Measurements from ENCODE around the gene CYB5D1. TPM values are rescaled to one million over a fixed set of nuclear protein-coding genes. Genes with fewer than 3 reads are reported as not detected.

The CYB5D1 gene
- polyA plus RNA-seq, 1 donor from 2014 or later: 30.4 TPM

- no peak for TF ChIP-seq RAD21 (conservative IDR thresholded peaks at IDR 0.05)
- TF ChIP-seq MXI1 (conservative IDR thresholded peaks at IDR 0.05; ENCODE audit: poor library complexity, severe bottlenecking): no peak
- TF ChIP-seq SMC3 (conservative IDR thresholded peaks at IDR 0.05; ENCODE audit: poor library complexity): no peak
- TF ChIP-seq EP300 (conservative IDR thresholded peaks at IDR 0.05; ENCODE audit: poor library complexity, severe bottlenecking): no peak
- Histone ChIP-seq H3K9me2 (ENCODE audit: insufficient read depth, low read length) (no peaks in the 10 kb centered on the region), H3F3A (ENCODE audit: insufficient read depth, low read length, poor library complexity, severe bottlenecking) (no peaks in the 10 kb centered on the region), H3K27ac (ENCODE audit: low read length) (no peak overlapping the region), H2AFZ (ENCODE audit: low read depth, low read length) (no peak overlapping the region), H3K9ac (ENCODE audit: low read length) (no peak overlapping the region), H3K4me2 (ENCODE audit: low read length) (no peak overlapping the region), H3K9me3 (ENCODE audit: low read length) (no peaks in the 10 kb centered on the region), H3K79me2 (replicated peaks; ENCODE audit: insufficient read depth, low read length) (no peaks in the 10 kb centered on the region), H3K27me3 (ENCODE audit: insufficient read depth, low read depth, low read length) (no peaks in the 10 kb centered on the region), H3K36me3 (ENCODE audit: insufficient read depth, low read length) (no peaks in the 10 kb centered on the region), H4K20me1 (ENCODE audit: insufficient read depth) (no peaks in the 10 kb centered on the region), H3K4me3 (ENCODE audit: low read length) (no peak overlapping the region)
Measured at GRCh38 chr17:7811251-7811650, 46.6 kb upstream of the CYB5D1 start.

- Histone ChIP-seq H3K9me2 (ENCODE audit: insufficient read depth, low read length) (no peaks in the 10 kb centered on the region), H3K79me2 (replicated peaks; ENCODE audit: insufficient read depth, low read length) (no peaks in the 10 kb centered on the region), H3K27me3 (ENCODE audit: insufficient read depth, low read depth, low read length) (no peaks in the 10 kb centered on the region), H3K9me3 (ENCODE audit: low read length) (no peaks in the 10 kb centered on the region), H3K27ac (ENCODE audit: low read length) (no peak overlapping the region), H3K36me3 (ENCODE audit: insufficient read depth, low read length) (no peaks in the 10 kb centered on the region), H3K9ac (ENCODE audit: low read length) (no peak overlapping the region), H4K20me1 (ENCODE audit: insufficient read depth) (no peaks in the 10 kb centered on the region), H3F3A (ENCODE audit: insufficient read depth, low read length, poor library complexity, severe bottlenecking) (no peaks in the 10 kb centered on the region), H3K4me2 (ENCODE audit: low read length) (no peak overlapping the region), H2AFZ (ENCODE audit: low read depth, low read length) (no peak overlapping the region), H3K4me3 (ENCODE audit: low read length) (no peak overlapping the region)
- TF ChIP-seq POLR2AphosphoS5 (IDR thresholded peaks at IDR 0.05) (no peak), TAF1 (IDR thresholded peaks at IDR 0.05; ENCODE audit: low read depth) (no peak), REST (IDR thresholded peaks at IDR 0.05; ENCODE audit: borderline replicate concordance) (no peak), CTCF (IDR thresholded peaks at IDR 0.05; ENCODE audit: poor library complexity, severe bottlenecking) (no peak), MXI1 (conservative IDR thresholded peaks at IDR 0.05; ENCODE audit: poor library complexity, severe bottlenecking) (no peak), RAD21 (conservative IDR thresholded peaks at IDR 0.05) (no peak), EZH2 (IDR thresholded peaks at IDR 0.05; ENCODE audit: borderline replicate concordance, insufficient read depth, low read length, poor library complexity, severe bottlenecking) (no peak), EP300 (conservative IDR thresholded peaks at IDR 0.05; ENCODE audit: poor library complexity, severe bottlenecking) (no peak), SMC3 (conservative IDR thresholded peaks at IDR 0.05; ENCODE audit: poor library complexity) (no peak)
Measured at GRCh38 chr17:7814969-7815368, 42.8 kb upstream of the CYB5D1 start.

All from neural cell (in vitro differentiated cells).